ENCODE results near the gene SLC18A2. TPM values are rescaled to one million over a fixed set of nuclear protein-coding genes. Genes with fewer than 3 reads are reported as not detected.

Gene SLC18A2
- total and polyA plus RNA-seq, 9 of the 15 experiments (the other 6 are each of a cell fraction or from before 2014, with no cell fraction given): 0.03 to 5.4 (median 0.40) TPM

DNA sequence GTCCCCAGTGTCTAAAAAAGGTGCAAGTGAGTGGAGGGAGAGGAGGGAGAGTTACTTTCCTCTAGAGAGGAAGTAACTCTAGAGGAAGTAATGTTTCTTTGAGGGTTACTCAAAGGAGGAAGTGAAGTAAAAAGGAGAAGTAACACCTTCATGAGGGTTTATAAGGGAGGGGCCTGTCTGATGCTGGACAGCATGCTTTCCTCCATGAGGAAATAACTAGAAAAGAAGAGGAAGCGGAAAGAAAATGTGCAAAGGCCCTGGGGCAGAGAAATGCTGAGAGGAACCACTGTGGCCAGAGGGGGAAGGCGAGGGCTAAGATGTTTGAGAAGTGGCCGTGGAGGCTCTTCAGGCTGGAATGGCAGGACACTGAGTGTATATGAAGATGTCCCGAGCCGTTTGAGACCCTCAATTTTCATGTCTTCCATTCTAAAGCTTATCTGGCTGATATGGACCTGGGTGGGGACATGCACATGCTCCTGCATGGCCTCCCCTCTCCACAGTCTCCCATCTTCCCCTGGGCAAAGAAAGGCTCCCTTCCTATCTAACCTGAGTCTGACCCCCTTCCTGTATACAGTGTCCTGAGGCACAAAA lies 3.4 kb upstream of the SLC18A2 start (continued):
- TF ChIP-seq ETV6 (IDR thresholded peaks at IDR 0.05; ENCODE audit: borderline replicate concordance in 1 of 2, low read depth in 2 of 2, low read length in 1 of 2) (peak; percentile 95 to 100), ETV6 (CRISPR knock-in tag; IDR thresholded peaks at IDR 0.05; ENCODE audit: borderline replicate concordance) (no peak), ELF1 (tag; IDR thresholded peaks at IDR 0.05) (peak; percentile 35; the same call in 1 of the 2 replicates), L3MBTL2 (IDR thresholded peaks at IDR 0.05) (peak; percentile 62), MAX (CRISPR knock-in tag; IDR thresholded peaks at IDR 0.05) (peak; percentile 38; the same call in 1 of the 2 replicates), RFX7 (CRISPR knock-in tag; IDR thresholded peaks at IDR 0.05) (no peak), MLLT1 (IDR thresholded peaks at IDR 0.05) (no peak), CBX2 (IDR thresholded peaks at IDR 0.05; ENCODE audit: insufficient read depth, low read length, poor library complexity, severe bottlenecking) (no peak)

DNA sequence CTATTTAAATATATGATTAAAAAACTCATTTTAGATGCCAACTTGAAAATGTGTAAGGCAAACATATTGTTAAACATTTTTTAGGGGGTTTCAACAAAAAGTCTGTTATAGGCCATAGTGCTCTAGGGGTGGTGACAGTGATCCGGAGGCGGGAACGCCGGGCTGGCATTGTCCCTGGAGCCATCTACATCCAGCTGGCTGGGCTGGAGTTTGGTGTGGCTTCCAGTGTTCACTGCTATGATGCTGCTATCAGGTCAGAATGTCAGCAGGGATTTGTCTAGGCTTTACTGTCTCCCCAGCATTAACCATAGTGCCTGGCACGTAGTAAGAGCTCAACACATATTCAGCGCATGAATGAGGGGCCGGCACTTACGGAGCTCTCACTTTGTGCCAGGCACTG lies 1.9 kb upstream of the SLC18A2 start:
- Histone ChIP-seq H2AFZ (ENCODE audit: low read depth, low read length) (no peak overlapping the region), H3K4me1 (replicated peaks in 1 of 2; ENCODE audit: control insufficient read depth in 2 of 2, insufficient read depth in 2 of 2, low read length in 2 of 2) (peaks cover 0 to 17% of the 10 kb centered on the region in 2 experiments; a peak in 2 of 5 replicates), H3K36me3 (ENCODE audit: control insufficient read depth, insufficient read depth, low read length) (no peaks in the 10 kb centered on the region), H3K27ac (ENCODE audit: extremely low read depth, low read depth, low read length) (no peak overlapping the region), H3K27me3 (ENCODE audit: control insufficient read depth in 2 of 2, insufficient read depth in 2 of 2, low read length in 2 of 2) (peaks cover 0 to 23% of the 10 kb centered on the region in 2 experiments; a peak in 3 of 5 replicates), H3K9ac (ENCODE audit: insufficient read depth in 1 of 2, low read depth in 2 of 2, low read length in 2 of 2) (no peak overlapping the region), H3K4me2 (ENCODE audit: insufficient read depth, low read length) (no peak overlapping the region), H3K9me1 (ENCODE audit: control insufficient read depth, insufficient read depth, low read length) (no peaks in the 10 kb centered on the region), H3K4me3 (no peak overlapping the region), H3K9me3 (replicated peaks; ENCODE audit: control insufficient read depth, insufficient read depth, low read depth, low read length) (no peaks in the 10 kb centered on the region), H4K20me1 (replicated peaks; ENCODE audit: control insufficient read depth, insufficient read depth, low read length) (no peaks in the 10 kb centered on the region), H3K79me2 (ENCODE audit: control insufficient read depth, insufficient read depth, low read length) (no peaks in the 10 kb centered on the region)
- intact Hi-C loops (cut with micrococcal nuclease): no loop called here
- DNase-seq (ENCODE audit: extremely low read depth in 1 of 4, low spot score in 3 of 4) (no peak), ATAC-seq (no peak), FAIRE-seq (no peak)
- 44% methylated on average over 3 of the region's 8 CpGs for WGBS (ENCODE audit: insufficient coverage, low coverage, missing lambda C conversion rate)
- in situ Hi-C loops (cut with MboI): loop anchor here (25.0 kb wide), 1 partner anchor 198 kb away; no protein-coding TSS in a partner anchor
- CTCF ChIA-PET (ENCODE audit: low intra/inter-chr PET ratio): no interaction called here
- POLR2A ChIA-PET: no interaction called here
- BruUV-seq (replicated peaks): no TSS peak
- no peak for TF ChIP-seq ILK (tag; IDR thresholded peaks at IDR 0.05; ENCODE audit: borderline replicate concordance, low read depth)
- TF ChIP-seq CBFA2T2 (conservative IDR thresholded peaks at IDR 0.05): no peak
- TF ChIP-seq TEAD4 (IDR thresholded peaks at IDR 0.05; ENCODE audit: low read length): no peak
- no peak for TF ChIP-seq TEAD4 (CRISPR knock-in tag; IDR thresholded peaks at IDR 0.05; ENCODE audit: borderline replicate concordance)
- no peak for TF ChIP-seq SREBF2 (CRISPR knock-in tag; IDR thresholded peaks at IDR 0.05)
- TF ChIP-seq, protein P1, sequence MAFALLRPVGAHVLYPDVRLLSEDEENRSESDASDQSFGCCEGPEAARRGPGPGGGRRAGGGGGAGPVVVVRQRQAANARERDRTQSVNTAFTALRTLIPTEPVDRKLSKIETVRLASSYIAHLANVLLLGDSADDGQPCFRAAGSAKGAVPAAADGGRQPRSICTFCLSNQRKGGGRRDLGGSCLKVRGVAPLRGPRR (CRISPR knock-in tag; IDR thresholded peaks at IDR 0.05): no peak
- no peak for TF ChIP-seq BDP1 (IDR thresholded peaks at IDR 0.05; ENCODE audit: insufficient read depth, insufficient read length)
- no peak for TF ChIP-seq CBFA2T3 (IDR thresholded peaks at IDR 0.05)
- no peak for TF ChIP-seq TRIM24 (IDR thresholded peaks at IDR 0.05)
- TF ChIP-seq ZNF79 (CRISPR knock-in tag; IDR thresholded peaks at IDR 0.05; ENCODE audit: low read depth): no peak
